HCT116 (cell line): ENCODE measurements around the gene HLCS. TPM values are rescaled to one million over a fixed set of nuclear protein-coding genes. Genes with fewer than 3 reads are reported as not detected.

Source experiments
- ATAC-seq: fragments of 200-7000 bp; cut with Tn5 transposase; 2 replicates; pipeline ENCODE4 v1.9.1; 2020; ENCODE audit warnings: mild to moderate bottlenecking, moderate library complexity
- BruUV-seq: library from RNA; stranded (reverse); fragments of 400-500 nt; replicated peaks from 2 replicates; lab custom pipeline; 2021; lab: Mats Ljungman, UMichigan
- CTCF ChIA-PET: fragments of 300-600 bp; sonication (Branson Sonifier 250); formaldehyde crosslinking; loops from one replicate; lab custom pipeline; 2021; ENCODE audit warnings: antibody characterized with exemption; lab: Charles Lee
- POLR2A ChIA-PET: fragments of 300-600, 350-600 bp; sonication (Branson Sonifier 250); formaldehyde crosslinking; loops from one replicate; lab custom pipeline; 2021; ENCODE audit warnings: antibody characterized with exemption; lab: Charles Lee
- RAD21 ChIA-PET, 2 experiments: fragments of 300-600 bp; sonication (Branson Sonifier 250); formaldehyde crosslinking; loops; one replicate each; lab custom pipeline; 2023; ENCODE audit warnings: low total read pairs in 2 of 2; ENCODE audit not compliant: uncharacterized antibody in 2 of 2, unreplicated experiment in 2 of 2, low non-redundant PET in 1 of 2; lab: Charles Lee
- DNase-seq: peaks from one replicate; pipeline ENCODE4 v3.0.0-alpha.2; 2010; ENCODE audit warnings: low read depth, low spot score
- H2AFZ ChIP-seq: fragments of 200-600 bp; shearing (Covaris generic), sonication (generic); 2 replicates; pipeline ENCODE4 v1.6.1; 2017; ENCODE audit warnings: low read depth, mixed run types, mixed read lengths, antibody characterized with exemption, low read length; ENCODE audit not compliant: poor library complexity, severe bottlenecking
- H3K27ac ChIP-seq: 2 replicates; pipeline ENCODE4 v1.5.1; 2012; ENCODE audit warnings: low read depth, low read length
- H3K27me3 ChIP-seq: fragments of 200-600 bp; sonication (generic); 2 replicates; pipeline ENCODE4 v1.6.1; 2016; ENCODE audit warnings: mixed run types, low read length, mixed read lengths; ENCODE audit not compliant: insufficient read depth
- H3K36me3 ChIP-seq, 2 experiments: fragments of 200-500 bp in 1 of 2; fragments of 200-600 bp in 1 of 2; sonication (Bioruptor generic) in 1 of 2; sonication (generic) in 1 of 2; 2 replicates each; pipeline versions ENCODE4 v1.5.1 to v1.6.1; 2014 to 2016; ENCODE audit warnings: low read length in 2 of 2, inconsistent platforms in 1 of 2, mixed read lengths in 1 of 2, mixed run types in 1 of 2; ENCODE audit not compliant: insufficient read depth in 2 of 2, control insufficient read depth in 1 of 2
- H3K4me1 ChIP-seq, 2 experiments: fragments of 200-600 bp in 1 of 2; sonication (generic) in 1 of 2; 2 replicates each; pipeline versions ENCODE4 v1.5.1 to v1.6.1; 2012 to 2017; ENCODE audit warnings: low read length in 2 of 2, inconsistent platforms in 1 of 2, mild to moderate bottlenecking in 1 of 2, mixed read lengths in 1 of 2, mixed run types in 1 of 2, moderate library complexity in 1 of 2; ENCODE audit not compliant: insufficient read depth in 2 of 2, control insufficient read depth in 1 of 2
- H3K4me2 ChIP-seq: fragments of 200-600 bp; sonication (generic); 2 replicates; pipeline ENCODE4 v1.6.1; 2017; ENCODE audit warnings: mixed run types, low read length, mixed read lengths
- H3K4me3 ChIP-seq, 2 experiments: fragments of 200-600 bp in 1 of 2; sonication (generic) in 1 of 2; replicated peaks in 1 of 2; 2 replicates each; pipeline ENCODE4 v1.5.1; 2011 to 2016; ENCODE audit warnings: low read length in 2 of 2, control low read depth in 1 of 2, low read depth in 1 of 2, mild to moderate bottlenecking in 1 of 2, mixed read lengths in 1 of 2, mixed run types in 1 of 2
- H3K79me2 ChIP-seq: fragments of 200-600 bp; sonication (generic); 2 replicates; pipeline ENCODE4 v1.6.1; 2017; ENCODE audit warnings: mild to moderate bottlenecking, mixed run types, low read length, moderate library complexity, mixed read lengths; ENCODE audit not compliant: insufficient read depth
- H3K9ac ChIP-seq: fragments of 200-600 bp; sonication (generic); 2 replicates; pipeline ENCODE4 v1.6.1; 2016; ENCODE audit warnings: low read length, mixed read lengths
- H3K9me2 ChIP-seq: fragments of 200-600 bp; sonication (generic), shearing (Covaris generic); 2 replicates; pipeline ENCODE4 v1.6.1; 2017; ENCODE audit warnings: mixed run types, mild to moderate bottlenecking, moderate library complexity; ENCODE audit not compliant: insufficient read depth
- H3K9me3 ChIP-seq, 2 experiments: fragments of 200-500 bp in 1 of 2; fragments of 200-600 bp in 1 of 2; sonication (Bioruptor generic) in 1 of 2; sonication (generic) in 1 of 2; 2 replicates each; pipeline ENCODE4 v1.6.1; 2014 to 2017; ENCODE audit warnings: low read length in 2 of 2, mixed read lengths in 2 of 2, inconsistent platforms in 1 of 2, low read depth in 1 of 2, mild to moderate bottlenecking in 1 of 2, mixed run types in 1 of 2, moderate library complexity in 1 of 2; ENCODE audit not compliant: control insufficient read depth in 1 of 2, insufficient read depth in 1 of 2
- H4K20me1 ChIP-seq: fragments of 200-600 bp; sonication (generic), shearing (Covaris generic); 2 replicates; pipeline ENCODE4 v1.6.1; 2017; ENCODE audit warnings: mixed run types, mild to moderate bottlenecking, moderate library complexity; ENCODE audit not compliant: insufficient read depth
- CEBPB ChIP-seq: IDR thresholded peaks from 2 replicates; pipeline ENCODE4 v1.6.1; 2012; ENCODE audit warnings: low read depth
- EGR1 ChIP-seq: IDR thresholded peaks from 2 replicates; pipeline ENCODE4 v1.6.1; 2012; ENCODE audit warnings: low read depth
- ELF1 ChIP-seq: IDR thresholded peaks from 2 replicates; pipeline ENCODE4 v1.6.1; 2012; ENCODE audit warnings: low read depth, borderline replicate concordance
- EZH2phosphoT487 ChIP-seq: fragments of 200-600 bp; IDR thresholded peaks from 2 replicates; pipeline ENCODE4 v1.6.1; 2018; ENCODE audit warnings: antibody characterized with exemption, borderline replicate concordance
- FOSL1 ChIP-seq: IDR thresholded peaks from 2 replicates; pipeline ENCODE4 v1.6.1; 2012; ENCODE audit warnings: low read depth
- JUND ChIP-seq: IDR thresholded peaks from 2 replicates; pipeline ENCODE4 v1.6.1; 2012
- POLR2A ChIP-seq: IDR thresholded peaks from 2 replicates; pipeline ENCODE4 v1.7.0; 2011; ENCODE audit warnings: borderline replicate concordance; ENCODE audit not compliant: insufficient read depth, insufficient read length; ENCODE audit errors: extremely low read depth
- SIN3A ChIP-seq: IDR thresholded peaks from 2 replicates; pipeline ENCODE4 v1.6.1; 2012; ENCODE audit warnings: low read depth
- SP1 ChIP-seq: IDR thresholded peaks from 2 replicates; pipeline ENCODE4 v1.6.1; 2012; ENCODE audit warnings: low read depth
- SRF ChIP-seq: IDR thresholded peaks from 2 replicates; pipeline ENCODE4 v1.6.1; 2012; ENCODE audit warnings: low read depth
- TCF7L2 ChIP-seq: IDR thresholded peaks from 2 replicates; pipeline ENCODE4 v1.7.0; 2011; ENCODE audit warnings: borderline replicate concordance, inconsistent platforms; ENCODE audit not compliant: insufficient read depth, insufficient read length; ENCODE audit errors: extremely low read depth
- ZFX ChIP-seq: fragments of 450-650 bp; IDR thresholded peaks from 2 replicates; pipeline ENCODE4 v1.6.1; 2017
- ZNF274 ChIP-seq: fragments of 200-500 bp; sonication (Bioruptor generic); IDR thresholded peaks from 2 replicates; pipeline ENCODE4 v1.6.1; 2014; ENCODE audit warnings: mild to moderate bottlenecking, low read depth, low read length, inconsistent platforms
- intact Hi-C: fragments of 100-400 bp; cut with micrococcal nuclease; formaldehyde crosslinking; loops from 2 replicates; pipeline ENCODE4 v1.10.0; 2022
- total RNA-seq: library from RNA; stranded (reverse); gene quantifications from one replicate; pipeline ENCODE4 v1.2.1, GENCODE V29; 2021; ENCODE audit not compliant: unreplicated experiment
- TF ChIP-seq, protein P1 (sequence below): IDR thresholded peaks from 2 replicates; pipeline ENCODE4 v1.6.1; 2012; ENCODE audit warnings: low read depth
- TF ChIP-seq, protein P2 (sequence below): IDR thresholded peaks from 2 replicates; pipeline ENCODE4 v1.6.1; 2012
- TF ChIP-seq, protein P3 (sequence below), 3 experiments: fragments of 200-600 bp in 1 of 3; sonication (generic) in 1 of 3; IDR thresholded peaks in 2 of 3; conservative IDR thresholded peaks in 1 of 3; 2 replicates each; pipeline ENCODE4 v1.5.1; 2012 to 2017; ENCODE audit warnings: low read depth in 2 of 3, low read length in 2 of 3, antibody characterized with exemption in 1 of 3, borderline replicate concordance in 1 of 3, control low read depth in 1 of 3, mild to moderate bottlenecking in 1 of 3, mixed read lengths in 1 of 3, mixed run types in 1 of 3, moderate library complexity in 1 of 3; ENCODE audit not compliant: insufficient read depth in 1 of 3
- TF ChIP-seq, protein P4 (sequence below): IDR thresholded peaks from 2 replicates; pipeline ENCODE4 v1.6.1; 2011; ENCODE audit warnings: mild to moderate bottlenecking, low read length, moderate library complexity; ENCODE audit not compliant: insufficient replicate concordance; ENCODE audit errors: extremely low read depth
- TF ChIP-seq, protein P5 (sequence below): IDR thresholded peaks from 2 replicates; pipeline ENCODE4 v1.6.1; 2012

Gene HLCS
- total RNA-seq, 1 experiment from 2014 or later: 18.5 TPM

DNA sequence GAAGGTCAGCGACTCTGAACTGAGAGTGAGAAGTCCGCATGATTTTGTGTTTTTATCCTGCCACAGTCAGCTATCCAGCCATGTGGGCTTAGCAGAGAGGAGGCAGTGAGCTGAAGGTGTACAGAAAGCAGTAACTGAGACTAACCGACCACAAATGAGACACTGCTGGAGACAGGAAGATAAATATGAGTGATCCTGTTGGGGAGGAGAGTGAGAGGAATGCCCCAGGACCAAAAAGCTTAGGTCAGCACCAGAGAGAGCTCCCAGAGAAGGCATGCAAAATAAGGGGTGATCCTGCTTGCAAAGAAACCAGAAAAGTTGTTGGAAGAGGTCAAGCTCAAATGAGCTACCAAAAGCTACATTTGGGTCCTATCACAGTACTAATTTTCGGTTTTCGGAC is 63.7 kb downstream of the HLCS start:
- Histone ChIP-seq H3K27me3 (no peaks in the 10 kb centered on the region), H3K9me2 (no peaks in the 10 kb centered on the region), H3K9me3 (no peaks in the 10 kb centered on the region), H3K79me2 (no peaks in the 10 kb centered on the region), H3K4me2 (no peak overlapping the region), H3K36me3 (no peaks in the 10 kb centered on the region), H3K4me1 (no peaks in the 10 kb centered on the region), H3K9ac (no peak overlapping the region), H3K4me3 (no peak overlapping the region), H3K27ac (no peak overlapping the region), H4K20me1 (no peaks in the 10 kb centered on the region), H2AFZ (no peak overlapping the region)
- ChIA-PET RAD21 (no interaction called here), POLR2A (no interaction called here), CTCF (no interaction called here)
- TF ChIP-seq EGR1 (no peak), ZNF274 (no peak), SRF (no peak), TCF7L2 (no peak), SP1 (no peak), FOSL1 (no peak), JUND (no peak), ZFX (no peak), CEBPB (no peak), SIN3A (no peak), POLR2A (no peak), EZH2phosphoT487 (no peak), ELF1 (no peak)
- TF ChIP-seq, protein P1, sequence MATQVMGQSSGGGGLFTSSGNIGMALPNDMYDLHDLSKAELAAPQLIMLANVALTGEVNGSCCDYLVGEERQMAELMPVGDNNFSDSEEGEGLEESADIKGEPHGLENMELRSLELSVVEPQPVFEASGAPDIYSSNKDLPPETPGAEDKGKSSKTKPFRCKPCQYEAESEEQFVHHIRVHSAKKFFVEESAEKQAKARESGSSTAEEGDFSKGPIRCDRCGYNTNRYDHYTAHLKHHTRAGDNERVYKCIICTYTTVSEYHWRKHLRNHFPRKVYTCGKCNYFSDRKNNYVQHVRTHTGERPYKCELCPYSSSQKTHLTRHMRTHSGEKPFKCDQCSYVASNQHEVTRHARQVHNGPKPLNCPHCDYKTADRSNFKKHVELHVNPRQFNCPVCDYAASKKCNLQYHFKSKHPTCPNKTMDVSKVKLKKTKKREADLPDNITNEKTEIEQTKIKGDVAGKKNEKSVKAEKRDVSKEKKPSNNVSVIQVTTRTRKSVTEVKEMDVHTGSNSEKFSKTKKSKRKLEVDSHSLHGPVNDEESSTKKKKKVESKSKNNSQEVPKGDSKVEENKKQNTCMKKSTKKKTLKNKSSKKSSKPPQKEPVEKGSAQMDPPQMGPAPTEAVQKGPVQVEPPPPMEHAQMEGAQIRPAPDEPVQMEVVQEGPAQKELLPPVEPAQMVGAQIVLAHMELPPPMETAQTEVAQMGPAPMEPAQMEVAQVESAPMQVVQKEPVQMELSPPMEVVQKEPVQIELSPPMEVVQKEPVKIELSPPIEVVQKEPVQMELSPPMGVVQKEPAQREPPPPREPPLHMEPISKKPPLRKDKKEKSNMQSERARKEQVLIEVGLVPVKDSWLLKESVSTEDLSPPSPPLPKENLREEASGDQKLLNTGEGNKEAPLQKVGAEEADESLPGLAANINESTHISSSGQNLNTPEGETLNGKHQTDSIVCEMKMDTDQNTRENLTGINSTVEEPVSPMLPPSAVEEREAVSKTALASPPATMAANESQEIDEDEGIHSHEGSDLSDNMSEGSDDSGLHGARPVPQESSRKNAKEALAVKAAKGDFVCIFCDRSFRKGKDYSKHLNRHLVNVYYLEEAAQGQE: no peak
- TF ChIP-seq, protein P2, sequence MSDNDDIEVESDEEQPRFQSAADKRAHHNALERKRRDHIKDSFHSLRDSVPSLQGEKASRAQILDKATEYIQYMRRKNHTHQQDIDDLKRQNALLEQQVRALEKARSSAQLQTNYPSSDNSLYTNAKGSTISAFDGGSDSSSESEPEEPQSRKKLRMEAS: no peak
- TF ChIP-seq, protein P3, sequence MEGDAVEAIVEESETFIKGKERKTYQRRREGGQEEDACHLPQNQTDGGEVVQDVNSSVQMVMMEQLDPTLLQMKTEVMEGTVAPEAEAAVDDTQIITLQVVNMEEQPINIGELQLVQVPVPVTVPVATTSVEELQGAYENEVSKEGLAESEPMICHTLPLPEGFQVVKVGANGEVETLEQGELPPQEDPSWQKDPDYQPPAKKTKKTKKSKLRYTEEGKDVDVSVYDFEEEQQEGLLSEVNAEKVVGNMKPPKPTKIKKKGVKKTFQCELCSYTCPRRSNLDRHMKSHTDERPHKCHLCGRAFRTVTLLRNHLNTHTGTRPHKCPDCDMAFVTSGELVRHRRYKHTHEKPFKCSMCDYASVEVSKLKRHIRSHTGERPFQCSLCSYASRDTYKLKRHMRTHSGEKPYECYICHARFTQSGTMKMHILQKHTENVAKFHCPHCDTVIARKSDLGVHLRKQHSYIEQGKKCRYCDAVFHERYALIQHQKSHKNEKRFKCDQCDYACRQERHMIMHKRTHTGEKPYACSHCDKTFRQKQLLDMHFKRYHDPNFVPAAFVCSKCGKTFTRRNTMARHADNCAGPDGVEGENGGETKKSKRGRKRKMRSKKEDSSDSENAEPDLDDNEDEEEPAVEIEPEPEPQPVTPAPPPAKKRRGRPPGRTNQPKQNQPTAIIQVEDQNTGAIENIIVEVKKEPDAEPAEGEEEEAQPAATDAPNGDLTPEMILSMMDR (IDR thresholded peaks at IDR 0.05 in 2 of 3, conservative IDR thresholded peaks at IDR 0.05 in 1 of 3; ENCODE audit: borderline replicate concordance in 1 of 3, insufficient read depth in 1 of 3, low read depth in 2 of 3, low read length in 2 of 3): no peak
- TF ChIP-seq, protein P4, sequence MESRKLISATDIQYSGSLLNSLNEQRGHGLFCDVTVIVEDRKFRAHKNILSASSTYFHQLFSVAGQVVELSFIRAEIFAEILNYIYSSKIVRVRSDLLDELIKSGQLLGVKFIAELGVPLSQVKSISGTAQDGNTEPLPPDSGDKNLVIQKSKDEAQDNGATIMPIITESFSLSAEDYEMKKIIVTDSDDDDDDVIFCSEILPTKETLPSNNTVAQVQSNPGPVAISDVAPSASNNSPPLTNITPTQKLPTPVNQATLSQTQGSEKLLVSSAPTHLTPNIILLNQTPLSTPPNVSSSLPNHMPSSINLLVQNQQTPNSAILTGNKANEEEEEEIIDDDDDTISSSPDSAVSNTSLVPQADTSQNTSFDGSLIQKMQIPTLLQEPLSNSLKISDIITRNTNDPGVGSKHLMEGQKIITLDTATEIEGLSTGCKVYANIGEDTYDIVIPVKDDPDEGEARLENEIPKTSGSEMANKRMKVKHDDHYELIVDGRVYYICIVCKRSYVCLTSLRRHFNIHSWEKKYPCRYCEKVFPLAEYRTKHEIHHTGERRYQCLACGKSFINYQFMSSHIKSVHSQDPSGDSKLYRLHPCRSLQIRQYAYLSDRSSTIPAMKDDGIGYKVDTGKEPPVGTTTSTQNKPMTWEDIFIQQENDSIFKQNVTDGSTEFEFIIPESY: no peak
- TF ChIP-seq, protein P5, sequence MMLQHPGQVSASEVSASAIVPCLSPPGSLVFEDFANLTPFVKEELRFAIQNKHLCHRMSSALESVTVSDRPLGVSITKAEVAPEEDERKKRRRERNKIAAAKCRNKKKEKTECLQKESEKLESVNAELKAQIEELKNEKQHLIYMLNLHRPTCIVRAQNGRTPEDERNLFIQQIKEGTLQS: no peak
- BruUV-seq: no TSS peak
- intact Hi-C loops: no loop called here
- DNase-seq (no peak), ATAC-seq (no peak)
